Keratinocyte (primary cell): Measurements from ENCODE around the gene ATP9B. TPM values are rescaled to one million over a fixed set of nuclear protein-coding genes. Genes with fewer than 3 reads are reported as not detected.

Experiments
- DNase-seq: peaks from one replicate; pipeline ENCODE4 v3.0.0-alpha.2; 2011; ENCODE audit warnings: low read depth, missing footprints, low spot score
- FAIRE-seq: peaks from 2 replicates; lab custom pipeline; 2011; peaks lifted over from hg19 to GRCh38; lab: Jason Lieb, UNC
- H2AFZ ChIP-seq: 2 replicates; pipeline ENCODE4 v1.6.0; 2012; ENCODE audit warnings: low read length, control low read depth, inconsistent platforms; ENCODE audit not compliant: control insufficient read depth
- H3K27ac ChIP-seq: 2 replicates; pipeline ENCODE4 v1.5.1; 2011; ENCODE audit warnings: low read length; ENCODE audit not compliant: control insufficient read depth, insufficient read depth
- H3K27me3 ChIP-seq: 3 replicates; pipeline ENCODE4 v1.6.0; 2011; ENCODE audit warnings: low read length; ENCODE audit not compliant: control insufficient read depth, insufficient read depth; ENCODE audit errors: extremely low read depth
- H3K36me3 ChIP-seq, 2 experiments: 2 replicates in 1 of 2; 3 replicates in 1 of 2; pipeline ENCODE4 v1.5.1; 2011; ENCODE audit warnings: low read length in 2 of 2, mild to moderate bottlenecking in 1 of 2; ENCODE audit not compliant: control insufficient read depth in 2 of 2, insufficient read depth in 2 of 2; ENCODE audit errors: extremely low read depth in 1 of 2
- H3K4me1 ChIP-seq: 3 replicates; pipeline ENCODE4 v1.5.1; 2011; ENCODE audit warnings: low read length; ENCODE audit not compliant: control insufficient read depth, insufficient read depth; ENCODE audit errors: extremely low read depth
- H3K4me2 ChIP-seq: 3 replicates; pipeline ENCODE4 v1.6.0; 2011; ENCODE audit warnings: low read depth, low read length; ENCODE audit not compliant: control insufficient read depth, insufficient read depth; ENCODE audit errors: extremely low read depth
- H3K4me3 ChIP-seq, 3 experiments: fragments of 200-600 bp in 1 of 3; sonication (generic) in 1 of 3; 2 replicates in 2 of 3; 3 replicates in 1 of 3; pipeline ENCODE4 v1.5.1; 2011 to 2016; ENCODE audit warnings: low read length in 3 of 3, mild to moderate bottlenecking in 3 of 3, control low read depth in 2 of 3, inconsistent platforms in 1 of 3, low read depth in 1 of 3, mixed read lengths in 1 of 3, mixed run types in 1 of 3, moderate library complexity in 1 of 3; ENCODE audit not compliant: control insufficient read depth in 2 of 3, insufficient read depth in 2 of 3; ENCODE audit errors: extremely low read depth in 1 of 3
- H3K79me2 ChIP-seq: 2 replicates; pipeline ENCODE4 v1.6.0; 2012; ENCODE audit warnings: low read length; ENCODE audit not compliant: control insufficient read depth, insufficient read depth
- H3K9ac ChIP-seq: 3 replicates; pipeline ENCODE4 v1.6.0; 2011; ENCODE audit warnings: low read length; ENCODE audit not compliant: control insufficient read depth, insufficient read depth; ENCODE audit errors: extremely low read depth
- H3K9me1 ChIP-seq: 3 replicates; pipeline ENCODE4 v1.6.0; 2011; ENCODE audit warnings: low read length; ENCODE audit not compliant: control insufficient read depth, insufficient read depth; ENCODE audit errors: extremely low read depth
- H3K9me3 ChIP-seq: 2 replicates; pipeline ENCODE4 v1.5.1; 2012; ENCODE audit warnings: low read depth, low read length; ENCODE audit not compliant: control insufficient read depth
- H4K20me1 ChIP-seq: 3 replicates; pipeline ENCODE4 v1.6.0; 2011; ENCODE audit warnings: low read length; ENCODE audit not compliant: control insufficient read depth, insufficient read depth; ENCODE audit errors: extremely low read depth
- EZH2 ChIP-seq: IDR thresholded peaks from one replicate; pipeline ENCODE4 v1.6.1; 2012; ENCODE audit warnings: inconsistent platforms, mild to moderate bottlenecking, low read length, moderate library complexity
- dilution Hi-C: fragments of 300-500 bp; cut with MboI; formaldehyde crosslinking; loops from one replicate; pipeline ENCODE4 v1.7.0; 2020; ENCODE audit warnings: low sequenced_read_pairs; ENCODE audit not compliant: extremely low pct_ligation_motif_present
- polyA plus RNA-seq, 5 experiments: library from polyadenylated mRNA; depleted of rRNA in 3 of 5; stranded (reverse) in 3 of 5; stranded (forward) in 1 of 5; unstranded in 1 of 5; fragments of >200 nt; gene quantifications; 1 replicate in 1 of 5; 2 replicates in 3 of 5; 3 replicates in 1 of 5; pipeline versions ENCODE4 v1.2.1 to v1.2.3, GENCODE V29; 2011 to 2012; ENCODE audit warnings: missing spikeins in 2 of 5, low read depth in 1 of 5, low replicate concordance in 1 of 5
- TF ChIP-seq, protein P1 (sequence below), 3 experiments: IDR thresholded peaks in 1 of 3; conservative IDR thresholded peaks in 1 of 3; optimal IDR thresholded peaks in 1 of 3; 2 replicates in 2 of 3; 3 replicates in 1 of 3; pipeline versions ENCODE3 to v1.5.1; 2011; ENCODE audit warnings: low read length in 3 of 3, mild to moderate bottlenecking in 3 of 3, moderate library complexity in 2 of 3, control low read depth in 1 of 3, inconsistent platforms in 1 of 3; ENCODE audit not compliant: insufficient read depth in 2 of 3; ENCODE audit errors: extremely low read depth in 1 of 3

ATP9B gene
- polyA plus RNA-seq, 1 donor (not counting 4 experiments of a cell fraction or from before 2014, with no cell fraction given) = 16.1 TPM

DNA sequence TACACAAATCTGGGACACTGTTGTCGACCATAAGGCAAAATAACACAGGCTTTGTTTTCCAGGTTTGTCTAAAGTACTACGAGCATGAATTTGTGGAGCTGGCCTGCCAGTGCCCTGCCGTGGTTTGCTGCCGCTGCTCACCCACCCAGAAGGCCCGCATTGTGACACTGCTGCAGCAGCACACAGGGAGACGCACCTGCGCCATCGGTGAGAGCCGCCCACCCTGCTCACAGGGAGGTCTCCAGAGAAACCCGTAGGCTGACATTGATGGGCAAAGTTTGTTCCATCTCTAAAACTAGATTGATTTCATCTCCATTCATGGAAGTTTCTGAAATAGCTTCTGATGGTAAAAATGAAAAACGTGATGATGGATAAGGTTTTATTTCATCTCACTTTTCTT, 276.2 kb downstream of the ATP9B start:
- H4K20me1 ChIP-seq = no peaks in the 10 kb centered on the region
- H3K27ac ChIP-seq = no peak overlapping the region
- H3K9ac ChIP-seq = no peak overlapping the region
- no peaks in the 10 kb centered on the region for H3K27me3 ChIP-seq
- dilution Hi-C loops = no loop called here
- no peak overlapping the region for H3K4me3 ChIP-seq
- H3K79me2 ChIP-seq = no peaks in the 10 kb centered on the region
- TF ChIP-seq, protein P1, sequence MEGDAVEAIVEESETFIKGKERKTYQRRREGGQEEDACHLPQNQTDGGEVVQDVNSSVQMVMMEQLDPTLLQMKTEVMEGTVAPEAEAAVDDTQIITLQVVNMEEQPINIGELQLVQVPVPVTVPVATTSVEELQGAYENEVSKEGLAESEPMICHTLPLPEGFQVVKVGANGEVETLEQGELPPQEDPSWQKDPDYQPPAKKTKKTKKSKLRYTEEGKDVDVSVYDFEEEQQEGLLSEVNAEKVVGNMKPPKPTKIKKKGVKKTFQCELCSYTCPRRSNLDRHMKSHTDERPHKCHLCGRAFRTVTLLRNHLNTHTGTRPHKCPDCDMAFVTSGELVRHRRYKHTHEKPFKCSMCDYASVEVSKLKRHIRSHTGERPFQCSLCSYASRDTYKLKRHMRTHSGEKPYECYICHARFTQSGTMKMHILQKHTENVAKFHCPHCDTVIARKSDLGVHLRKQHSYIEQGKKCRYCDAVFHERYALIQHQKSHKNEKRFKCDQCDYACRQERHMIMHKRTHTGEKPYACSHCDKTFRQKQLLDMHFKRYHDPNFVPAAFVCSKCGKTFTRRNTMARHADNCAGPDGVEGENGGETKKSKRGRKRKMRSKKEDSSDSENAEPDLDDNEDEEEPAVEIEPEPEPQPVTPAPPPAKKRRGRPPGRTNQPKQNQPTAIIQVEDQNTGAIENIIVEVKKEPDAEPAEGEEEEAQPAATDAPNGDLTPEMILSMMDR (optimal IDR thresholded peaks at IDR 0.05 in 1 of 3, IDR thresholded peaks at IDR 0.05 in 1 of 3, conservative IDR thresholded peaks at IDR 0.05 in 1 of 3; ENCODE audit: extremely low read depth in 1 of 3, insufficient read depth in 2 of 3, low read length in 3 of 3) = no peak
- no peak for TF ChIP-seq EZH2
- FAIRE-seq (no peak), DNase-seq (no peak)
- no peaks in the 10 kb centered on the region for H3K9me1 ChIP-seq
- no peaks in the 10 kb centered on the region for H3K4me1 ChIP-seq
- no peak overlapping the region for H2AFZ ChIP-seq
- H3K4me2 ChIP-seq = no peak overlapping the region
- H3K9me3 ChIP-seq = no peaks in the 10 kb centered on the region
- H3K36me3 ChIP-seq = peaks cover 14% of the 10 kb centered on the region in 2 experiments

DNA sequence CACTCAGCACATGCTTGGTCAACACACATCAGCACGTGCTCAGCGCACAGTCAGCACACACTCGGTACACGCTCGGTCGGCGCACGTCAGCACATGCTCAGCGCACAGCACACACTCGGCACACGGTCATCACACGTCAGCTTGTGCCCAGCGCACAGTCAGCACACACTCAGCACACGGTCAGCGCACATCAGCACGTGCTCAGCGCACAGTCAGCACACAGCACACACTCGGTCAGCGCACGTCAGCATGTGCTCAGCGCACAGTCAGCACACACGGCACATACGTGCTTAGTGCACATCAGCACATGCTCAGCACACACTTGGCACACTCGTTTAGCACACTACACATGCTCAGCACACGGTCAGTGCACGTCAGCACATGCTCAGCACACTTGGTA, 276.8 kb downstream of the ATP9B start:
- TF ChIP-seq, protein P1 (optimal IDR thresholded peaks at IDR 0.05 in 1 of 3, IDR thresholded peaks at IDR 0.05 in 1 of 3, conservative IDR thresholded peaks at IDR 0.05 in 1 of 3; ENCODE audit: extremely low read depth in 1 of 3, insufficient read depth in 2 of 3, low read length in 3 of 3) = no peak
- no peak for TF ChIP-seq EZH2
- Histone ChIP-seq H3K9me1 (no peaks in the 10 kb centered on the region), H4K20me1 (no peaks in the 10 kb centered on the region), H3K9me3 (no peaks in the 10 kb centered on the region), H3K4me2 (no peak overlapping the region), H3K79me2 (no peaks in the 10 kb centered on the region), H3K4me3 (no peak overlapping the region), H2AFZ (no peak overlapping the region), H3K36me3 (peaks cover 14% of the 10 kb centered on the region in 2 experiments), H3K9ac (no peak overlapping the region), H3K27me3 (no peaks in the 10 kb centered on the region), H3K27ac (no peak overlapping the region), H3K4me1 (no peaks in the 10 kb centered on the region)
- dilution Hi-C loops = no loop called here
- DNase-seq = no peak
- no peak for FAIRE-seq
